Measurements from ENCODE around the gene TMTC1.

GRCh38 chr12:29634057-29634456, 149.7 kb downstream of the TMTC1 start:
- no peak for TF ChIP-seq CTCF (IDR thresholded peaks at IDR 0.05; ENCODE audit: low read depth, low read length)
- no peak for TF ChIP-seq EZH2phosphoT487 (IDR thresholded peaks at IDR 0.05; ENCODE audit: low read depth)

All from OCI-LY3 (cell line).